GM12892 (cell line): ENCODE results near the gene CDK5R1.

Source experiments
- POLR2A ChIP-seq: IDR thresholded peaks from 2 replicates; pipeline ENCODE4 v1.6.1; 2011; ENCODE audit warnings: low read depth, low read length, control low read depth
- POLR2AphosphoS5 ChIP-seq: IDR thresholded peaks from 2 replicates; pipeline ENCODE4 v1.6.1; 2011; ENCODE audit warnings: low read depth, low read length, control low read depth

- peak; percentile 75 for TF ChIP-seq POLR2A
- peak; percentile 87 for TF ChIP-seq POLR2AphosphoS5
These were observed 3.3 kb downstream of the CDK5R1 start for GRCh38 chr17:32490101-32490482.
